Activated CD4-positive, alpha-beta T cell treated with anti-CD3 and anti-CD28 coated beads, Interleukin-2, Interleukin-6, amounts not matched to agents 100 ng/mL and 50 ng/mL, durations not matched to agents 16 hours and 8 hours (primary cell): Measurements from ENCODE around the gene PTRHD1.

ENCODE experiments used
- DNase-seq: peaks from one replicate; pipeline ENCODE4 v3.0.0-alpha.2; 2020

Gene PTRHD1

GRCh38 chr2:24828238-24828996, 35.2 kb upstream of the PTRHD1 start:
- DNase-seq: no peak

GRCh38 chr2:24827321-24828237, 34.4 kb upstream of the PTRHD1 start:
- DNase-seq: peak; percentile 78

GRCh38 chr2:24826773-24827145, 33.6 kb upstream of the PTRHD1 start:
- no peak for DNase-seq

- peak; percentile 54 for DNase-seq
Observed at GRCh38 chr2:24825883-24826772, 32.9 kb upstream of the PTRHD1 start.

GRCh38 chr2:24824966-24825882, 32.0 kb upstream of the PTRHD1 start:
- DNase-seq: peak; percentile 38

- no peak for DNase-seq
Observed at GRCh38 chr2:24824071-24824588, 30.9 kb upstream of the PTRHD1 start.

GRCh38 chr2:24822049-24822706, 29.0 kb upstream of the PTRHD1 start:
- DNase-seq: no peak

- DNase-seq: no peak
Observed at GRCh38 chr2:24821433-24821891, 28.3 kb upstream of the PTRHD1 start.

- no peak for DNase-seq
Observed at GRCh38 chr2:24820598-24821432, 27.6 kb upstream of the PTRHD1 start.

GRCh38 chr2:24820175-24820513, 27.0 kb upstream of the PTRHD1 start:
- DNase-seq: no peak

- DNase-seq: no peak
Observed at GRCh38 chr2:24819442-24820174, 26.4 kb upstream of the PTRHD1 start.

- DNase-seq: peak; percentile 23
Observed at GRCh38 chr2:24818721-24819167, 25.6 kb upstream of the PTRHD1 start.

- DNase-seq: no peak
Observed at GRCh38 chr2:24816884-24817283, 23.7 kb upstream of the PTRHD1 start.

- DNase-seq: no peak
Observed at GRCh38 chr2:24816404-24816803, 23.2 kb upstream of the PTRHD1 start.

GRCh38 chr2:24815171-24815570, 22.0 kb upstream of the PTRHD1 start:
- no peak for DNase-seq

GRCh38 chr2:24814516-24814915, 21.3 kb upstream of the PTRHD1 start:
- DNase-seq: no peak

- DNase-seq: no peak
Observed at GRCh38 chr2:24813691-24814137, 20.5 kb upstream of the PTRHD1 start.

GRCh38 chr2:24809316-24810007, 16.3 kb upstream of the PTRHD1 start:
- no peak for DNase-seq

- DNase-seq: no peak
Observed at GRCh38 chr2:24806661-24807036, 13.5 kb upstream of the PTRHD1 start.
